Tibial nerve (tissue), 3 donors: ENCODE data around the gene IFI44L.

Source experiments
- CTCF ChIP-seq, 5 experiments: fragments of 200-600 bp in 3 of 5; fragments of 450-650 bp in 2 of 5; sonication (generic) in 3 of 5; IDR thresholded peaks; one replicate each; pipeline ENCODE4 v1.5.1; 2016 to 2019; ENCODE audit warnings: antibody characterized with exemption in 5 of 5, mild to moderate bottlenecking in 3 of 5, moderate library complexity in 2 of 5
- POLR2A ChIP-seq, 2 donors: fragments of 450-650 bp; IDR thresholded peaks; one replicate each; pipeline ENCODE4 v1.6.1; 2017; ENCODE audit warnings: antibody characterized with exemption in 2 of 2, mild to moderate bottlenecking in 2 of 2, moderate library complexity in 2 of 2

GRCh38 chr1:78677788-78678187, 57.5 kb downstream of the IFI44L start:
- TF ChIP-seq CTCF (IDR thresholded peaks at IDR 0.05) (no peak), POLR2A (IDR thresholded peaks at IDR 0.05) (no peak)
